Activated CD4-positive, alpha-beta T cell treated with anti-CD3 and anti-CD28 coated beads for 1 hour (primary cell): ENCODE data around the gene CTDSPL.
A peak's percentile ranks its signal among the peaks of the same experiment; 100 is the strongest.

Source experiments
- DNase-seq: peaks from one replicate; pipeline ENCODE4 v3.0.0-alpha.2; 2020

The CTDSPL gene

GRCh38 chr3:37991109-37991508 is 129.4 kb downstream of the CTDSPL start:
- DNase-seq = no peak

- DNase-seq = no peak
These were observed 130.1 kb downstream of the CTDSPL start for GRCh38 chr3:37991823-37992222.

GRCh38 chr3:37992271-37993066 is 130.8 kb downstream of the CTDSPL start:
- no peak for DNase-seq

- DNase-seq = no peak
These were observed 131.4 kb downstream of the CTDSPL start for GRCh38 chr3:37993067-37993455.

- no peak for DNase-seq
These were observed 131.8 kb downstream of the CTDSPL start for GRCh38 chr3:37993460-37993819.

GRCh38 chr3:37993820-37994638 is 132.3 kb downstream of the CTDSPL start:
- DNase-seq = peak; percentile 31

- no peak for DNase-seq
These were observed 132.9 kb downstream of the CTDSPL start for GRCh38 chr3:37994639-37994972.

- no peak for DNase-seq
These were observed 134.3 kb downstream of the CTDSPL start for GRCh38 chr3:37995652-37996641.

- peak; percentile 69 for DNase-seq
These were observed 135.2 kb downstream of the CTDSPL start for GRCh38 chr3:37996785-37997301.

GRCh38 chr3:37997342-37997741 is 135.7 kb downstream of the CTDSPL start:
- DNase-seq = no peak

GRCh38 chr3:37997791-37998370 is 136.2 kb downstream of the CTDSPL start:
- no peak for DNase-seq

GRCh38 chr3:37999836-38000235 is 138.2 kb downstream of the CTDSPL start:
- DNase-seq = no peak

- DNase-seq = no peak
These were observed 138.7 kb downstream of the CTDSPL start for GRCh38 chr3:38000242-38000916.

- DNase-seq = no peak
These were observed 139.3 kb downstream of the CTDSPL start for GRCh38 chr3:38000965-38001455.

- no peak for DNase-seq
These were observed 139.9 kb downstream of the CTDSPL start for GRCh38 chr3:38001456-38002081.

GRCh38 chr3:38002291-38002876 is 140.7 kb downstream of the CTDSPL start:
- DNase-seq = no peak

GRCh38 chr3:38002940-38003339 is 141.3 kb downstream of the CTDSPL start:
- DNase-seq = no peak

GRCh38 chr3:38003371-38003816 is 141.7 kb downstream of the CTDSPL start:
- DNase-seq = peak; percentile 47

GRCh38 chr3:38003817-38004414 is 142.2 kb downstream of the CTDSPL start:
- no peak for DNase-seq

- DNase-seq = peak; percentile 43
These were observed 142.9 kb downstream of the CTDSPL start for GRCh38 chr3:38004415-38005075.
